Thoracic aorta (tissue), 2 donors: ENCODE results near the gene RASAL2. TPM values are rescaled to one million over a fixed set of nuclear protein-coding genes. Genes with fewer than 3 reads are reported as not detected.

Experiments used
- ATAC-seq: fragments of 150-250 bp; one replicate; pipeline ENCODE4 v1.8.0; 2017; ENCODE audit warnings: low read depth; ENCODE audit not compliant: insufficient number of reproducible peaks, low FRiP score
- DNase-seq: peaks from one replicate; pipeline ENCODE4 v3.0.0-alpha.2; 2020; ENCODE audit warnings: low spot score
- H3K27ac ChIP-seq, 2 donors: fragments of 200-600 bp; sonication (generic); 1 replicate in 1 of 2; 2 replicates in 1 of 2; pipeline ENCODE4 v1.5.1; 2016; ENCODE audit warnings: mild to moderate bottlenecking in 2 of 2, moderate library complexity in 2 of 2
- H3K27me3 ChIP-seq: fragments of 200-600 bp; sonication (generic); replicated peaks from 2 replicates; pipeline ENCODE4 v1.6.0; 2016; ENCODE audit warnings: mild to moderate bottlenecking; ENCODE audit not compliant: insufficient read depth
- H3K36me3 ChIP-seq: fragments of 200-600 bp; sonication (generic); one replicate; pipeline ENCODE4 v1.5.1; 2016
- H3K4me1 ChIP-seq, 2 donors: fragments of 200-600 bp; sonication (generic); 1 replicate in 1 of 2; 2 replicates in 1 of 2; pipeline versions ENCODE4 v1.5.1 to v1.6.0; 2016; ENCODE audit warnings: low read depth in 2 of 2, mild to moderate bottlenecking in 1 of 2; ENCODE audit not compliant: control insufficient read depth in 1 of 2
- H3K4me3 ChIP-seq: fragments of 200-600 bp; sonication (generic); 2 replicates; pipeline ENCODE4 v1.5.1; 2016; ENCODE audit warnings: mild to moderate bottlenecking
- H3K9me3 ChIP-seq: fragments of 200-600 bp; sonication (generic); 2 replicates; pipeline ENCODE4 v1.5.1; 2016
- CTCF ChIP-seq: fragments of 200-600 bp; sonication (generic); IDR thresholded peaks from one replicate; pipeline ENCODE4 v1.5.1; 2019; ENCODE audit warnings: antibody characterized with exemption
- total RNA-seq, 2 donors: library from RNA; depleted of rRNA; stranded (reverse); fragments of >200 nt; gene quantifications; one replicate each; pipeline versions ENCODE4 v1.1.0 to v1.2.3, GENCODE V29; 2016

Gene RASAL2
- total RNA-seq, 2 donors from 2014 or later, result 38.0 to 45.1 TPM

GRCh38 chr1:178484698-178485225, 390.9 kb downstream of the RASAL2 start:
- TF ChIP-seq CTCF, result no peak
- DNase-seq, result no peak
- Histone ChIP-seq H3K36me3 (no peaks in the 10 kb centered on the region), H3K9me3 (no peaks in the 10 kb centered on the region), H3K4me1 (peaks cover 2 to 17% of the 10 kb centered on the region in 2 donors), H3K4me3 (no peak overlapping the region), H3K27ac (no peak overlapping the region), H3K27me3 (no peaks in the 10 kb centered on the region)
- ATAC-seq, result no peak

- no peak for TF ChIP-seq CTCF
- DNase-seq (no peak), ATAC-seq (no peak)
- H3K27ac ChIP-seq, result no peak overlapping the region
- no peak overlapping the region for H3K4me3 ChIP-seq
- H3K36me3 ChIP-seq, result no peaks in the 10 kb centered on the region
- peaks cover 2 to 17% of the 10 kb centered on the region in 2 donors for H3K4me1 ChIP-seq
- H3K27me3 ChIP-seq, result no peaks in the 10 kb centered on the region
- H3K9me3 ChIP-seq, result no peaks in the 10 kb centered on the region
Measured at GRCh38 chr1:178485541-178485981, 391.7 kb downstream of the RASAL2 start.

GRCh38 chr1:178486100-178487069, 392.5 kb downstream of the RASAL2 start:
- H3K27ac ChIP-seq, result no peak overlapping the region
- no peak for TF ChIP-seq CTCF
- no peak for DNase-seq

GRCh38 chr1:178487070-178487615, 393.2 kb downstream of the RASAL2 start:
- TF ChIP-seq CTCF, result no peak
- Histone ChIP-seq H3K27me3 (no peaks in the 10 kb centered on the region), H3K9me3 (no peaks in the 10 kb centered on the region), H3K4me3 (peak overlapping the region; percentile 72), H3K36me3 (no peaks in the 10 kb centered on the region), H3K4me1 (peaks cover 2 to 17% of the 10 kb centered on the region in 2 donors), H3K27ac (no peak overlapping the region)
- no peak for ATAC-seq
- no peak for DNase-seq

More at GRCh38 chr1:178486100-178487069, 392.5 kb downstream of the RASAL2 start:
- H3K36me3 ChIP-seq, result no peaks in the 10 kb centered on the region
- no peaks in the 10 kb centered on the region for H3K9me3 ChIP-seq
- peak overlapping the region; percentile 72 for H3K4me3 ChIP-seq
- H3K27me3 ChIP-seq, result no peaks in the 10 kb centered on the region
- no peak for ATAC-seq
- peaks cover 2 to 17% of the 10 kb centered on the region in 2 donors for H3K4me1 ChIP-seq

GRCh38 chr1:178488393-178488792, 394.5 kb downstream of the RASAL2 start:
- TF ChIP-seq CTCF, result no peak
- Histone ChIP-seq H3K27ac (no peak overlapping the region), H3K9me3 (no peaks in the 10 kb centered on the region), H3K27me3 (no peaks in the 10 kb centered on the region), H3K36me3 (no peaks in the 10 kb centered on the region), H3K4me3 (no peak overlapping the region), H3K4me1 (peaks cover 2 to 17% of the 10 kb centered on the region in 2 donors)
- ATAC-seq (no peak), DNase-seq (no peak)
